Activated CD8-positive, alpha-beta memory T cell treated with anti-CD3 and anti-CD28 coated beads, Interleukin-2, amount 50 U/mL, for 48 hours (primary cell): ENCODE measurements around the gene GALNT15.

Source experiments
- DNase-seq: peaks from one replicate; pipeline ENCODE4 v3.0.0-alpha.2; 2020

The GALNT15 gene

DNA sequence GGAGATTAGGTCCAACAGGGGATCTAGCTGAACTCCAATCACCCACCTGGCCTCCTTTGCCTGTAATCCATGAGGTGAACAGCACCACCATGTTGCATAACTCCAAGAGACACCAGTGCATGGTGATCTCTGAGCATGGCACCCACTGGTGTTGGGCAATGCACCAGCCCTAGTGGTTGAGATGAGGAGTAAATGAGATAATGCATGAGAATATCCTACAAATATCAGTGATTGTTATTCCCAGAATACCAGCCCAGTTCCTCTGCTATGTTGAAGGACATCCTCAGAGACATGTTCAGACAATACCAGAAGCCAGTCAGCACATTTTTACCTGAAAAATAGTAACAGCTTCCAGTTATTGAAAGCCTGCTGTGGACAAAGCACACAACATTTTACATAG lies 14.7 kb downstream of the GALNT15 start:
- no peak for DNase-seq

DNA sequence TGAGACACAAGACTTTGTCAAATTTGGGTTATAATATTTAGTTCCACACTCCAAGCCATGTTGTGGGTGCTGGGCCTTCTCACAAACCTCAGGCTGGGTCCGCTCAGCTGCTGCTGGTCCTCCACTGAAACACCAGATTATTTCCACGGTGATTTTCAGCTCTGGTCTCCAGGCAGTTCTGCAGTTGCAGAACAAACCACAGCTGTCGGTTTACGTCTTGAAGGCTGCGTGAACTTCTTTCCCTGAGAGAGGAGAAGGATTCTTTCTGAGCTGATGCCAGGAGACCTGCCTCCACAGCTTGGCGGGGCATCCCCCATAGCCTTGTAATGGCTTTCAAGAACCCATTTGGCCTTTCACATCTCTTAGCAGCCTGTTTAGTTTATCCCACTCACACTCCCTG lies 16.2 kb downstream of the GALNT15 start:
- DNase-seq, result no peak

DNA sequence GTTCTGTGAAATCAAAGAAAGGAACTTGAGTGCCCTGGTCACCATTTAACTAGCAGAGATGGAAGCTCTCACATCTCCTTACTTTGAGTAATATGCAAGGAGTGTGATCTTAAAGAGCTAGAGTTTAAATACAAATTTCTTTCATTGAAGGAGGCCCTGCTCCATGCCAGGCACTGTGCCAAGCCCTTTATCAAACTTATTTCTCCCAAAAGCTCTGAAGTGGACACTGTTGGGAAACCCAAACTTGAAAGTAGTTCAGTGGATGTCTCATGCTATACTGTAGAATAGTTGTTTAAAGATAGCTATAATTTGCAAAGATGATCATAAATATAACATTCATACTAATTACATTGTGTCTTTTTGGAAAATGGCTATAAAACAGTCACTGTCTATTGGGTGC lies 17.1 kb downstream of the GALNT15 start:
- DNase-seq, result no peak

DNA sequence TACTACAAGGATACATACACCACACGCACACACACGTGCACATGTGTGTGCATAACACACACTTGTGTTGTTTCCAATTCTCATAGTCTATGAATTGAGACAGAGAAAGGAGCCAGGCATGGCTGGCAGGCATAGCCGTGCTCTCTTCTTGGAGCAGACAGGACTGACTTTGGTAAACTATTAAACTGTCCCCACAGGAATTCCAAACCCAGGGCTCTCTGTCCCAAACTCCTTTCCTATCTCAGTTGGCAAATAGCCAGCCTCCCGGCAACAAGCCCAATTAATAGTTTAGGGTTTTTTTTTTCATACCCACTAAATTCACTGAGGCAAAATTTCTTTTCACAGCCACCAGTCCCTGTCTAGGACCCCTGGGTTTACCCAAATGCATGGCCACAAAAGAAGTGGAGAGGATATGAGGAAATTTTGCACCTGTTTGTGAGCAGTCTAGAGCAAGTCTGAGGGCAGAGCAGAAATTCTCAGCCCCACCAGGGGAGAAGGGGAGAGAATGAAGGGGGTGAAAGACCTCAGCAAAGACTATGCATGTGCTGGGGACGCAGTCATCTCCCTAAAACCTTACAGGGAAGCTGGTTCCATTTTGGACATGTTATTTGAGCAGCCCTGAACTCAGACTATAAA lies 17.8 kb downstream of the GALNT15 start:
- no peak for DNase-seq

DNA sequence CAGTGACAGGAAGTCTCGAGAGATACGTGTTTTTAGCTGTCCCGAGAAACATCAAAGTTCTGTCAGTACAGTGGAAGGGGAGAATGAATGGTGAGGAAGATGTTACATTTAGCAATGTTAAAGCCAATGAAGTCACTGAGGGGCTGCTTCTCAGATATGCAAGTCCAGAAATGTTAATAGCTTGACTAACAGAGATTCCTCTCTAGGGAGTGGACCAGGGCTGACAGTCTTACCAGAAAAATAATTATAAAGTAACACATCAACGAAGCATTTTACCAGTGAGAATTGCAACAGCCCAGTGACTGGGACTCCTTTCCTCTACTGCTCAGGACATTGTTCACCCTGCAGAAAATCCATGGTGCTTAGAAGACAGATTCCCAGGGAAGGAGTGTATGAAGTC lies 23.9 kb downstream of the GALNT15 start:
- no peak for DNase-seq

DNA sequence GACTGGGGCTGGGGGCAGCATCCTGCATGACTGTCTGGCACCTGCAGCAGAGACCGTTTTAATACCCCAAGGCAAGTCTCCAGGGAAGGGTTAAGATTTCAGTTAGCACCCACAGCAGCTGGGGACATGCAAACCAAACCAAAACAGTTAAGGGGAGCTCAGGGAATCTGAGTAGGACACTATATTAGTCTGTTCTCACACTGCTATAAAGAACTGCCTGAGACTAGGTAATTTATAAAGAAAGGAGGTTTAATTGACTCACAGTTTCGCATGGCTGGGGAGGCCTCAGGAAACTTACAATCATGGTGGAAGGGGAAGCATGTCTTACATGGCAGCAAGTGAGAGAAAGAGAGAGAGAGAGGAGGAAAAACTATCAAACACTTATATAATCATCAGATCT lies 25.3 kb downstream of the GALNT15 start:
- no peak for DNase-seq

DNA sequence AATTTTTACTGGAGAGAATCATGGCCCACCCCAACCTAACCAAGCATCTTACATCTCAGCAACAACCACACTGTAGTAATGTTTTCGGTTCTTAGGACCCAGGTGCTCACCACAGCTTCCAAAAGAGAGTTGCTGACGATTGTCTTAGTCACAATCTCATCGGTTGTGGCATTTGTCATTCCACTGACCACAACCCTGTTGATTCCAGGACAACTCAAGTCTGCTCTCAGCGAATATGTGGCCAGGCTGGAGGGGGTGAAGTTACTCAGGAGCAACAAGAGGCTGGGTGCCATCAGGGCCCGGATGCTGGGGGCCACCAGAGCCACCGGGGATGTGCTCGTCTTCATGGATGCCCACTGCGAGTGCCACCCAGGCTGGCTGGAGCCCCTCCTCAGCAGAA lies 25.9 kb downstream of the GALNT15 start:
- no peak for DNase-seq

DNA sequence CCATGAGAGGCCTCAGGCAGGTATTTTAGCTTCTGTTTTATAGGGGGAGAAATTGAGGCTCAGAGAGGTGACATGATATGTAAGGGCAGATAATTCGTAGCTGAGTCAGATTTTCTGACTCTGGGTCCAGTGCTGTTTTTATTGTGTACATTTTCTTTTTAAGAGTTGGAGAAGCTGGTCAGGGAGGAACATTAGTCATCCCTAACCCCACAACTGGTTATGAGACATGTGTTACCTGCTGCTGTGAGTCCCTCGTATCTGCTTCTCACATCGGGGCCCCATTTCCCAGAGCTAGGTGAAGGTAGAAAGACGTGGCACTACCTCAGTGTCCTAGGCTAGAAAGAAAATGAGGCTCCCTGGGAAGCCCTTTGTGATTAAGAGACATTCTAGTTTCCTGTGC lies 28.6 kb downstream of the GALNT15 start:
- no peak for DNase-seq

DNA sequence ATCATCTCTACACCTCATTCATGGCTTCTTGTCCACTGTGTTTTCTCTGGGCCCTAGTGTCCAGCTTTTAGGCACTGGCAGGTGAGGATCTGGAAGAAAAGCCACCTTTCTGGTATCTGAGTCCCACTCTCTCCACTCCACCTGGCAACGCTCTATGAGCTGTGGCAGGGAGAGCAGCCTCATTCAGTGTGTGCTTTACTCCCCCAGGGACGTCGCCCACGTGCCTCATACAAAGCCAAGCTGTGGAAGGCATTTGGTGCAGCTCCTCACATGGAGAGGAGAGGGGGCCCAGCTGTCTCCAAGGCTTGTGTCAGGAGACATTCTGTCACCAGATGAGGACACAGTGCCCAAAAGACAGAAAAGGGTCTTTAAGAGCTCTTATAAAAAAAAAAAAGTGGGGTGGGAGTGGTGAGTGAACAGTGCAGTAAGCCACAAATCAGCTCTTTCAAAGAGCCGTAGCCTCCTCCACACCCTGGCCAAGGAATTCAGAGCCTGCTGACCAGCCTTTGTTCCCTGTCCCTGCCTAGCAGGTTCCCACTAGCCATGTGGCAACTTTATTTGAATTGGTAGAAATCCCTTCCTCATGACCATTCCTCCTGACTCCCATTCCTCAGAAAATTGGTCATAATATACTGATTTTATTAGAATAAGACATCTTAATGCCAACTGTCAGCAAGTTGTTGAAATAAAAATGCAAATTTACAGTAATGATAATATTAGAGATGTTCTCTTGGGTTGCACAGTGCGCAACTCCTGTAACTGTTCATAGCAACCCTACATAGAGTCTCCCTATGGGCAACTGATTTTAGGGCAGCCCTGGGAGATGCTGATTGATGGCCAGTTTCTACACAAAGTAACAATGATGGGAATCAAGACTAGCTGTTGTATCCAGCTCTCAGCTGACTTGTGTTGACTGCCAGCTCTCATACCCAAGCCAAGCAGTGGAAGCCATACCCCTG lies 29.5 kb downstream of the GALNT15 start:
- DNase-seq, result no peak

DNA sequence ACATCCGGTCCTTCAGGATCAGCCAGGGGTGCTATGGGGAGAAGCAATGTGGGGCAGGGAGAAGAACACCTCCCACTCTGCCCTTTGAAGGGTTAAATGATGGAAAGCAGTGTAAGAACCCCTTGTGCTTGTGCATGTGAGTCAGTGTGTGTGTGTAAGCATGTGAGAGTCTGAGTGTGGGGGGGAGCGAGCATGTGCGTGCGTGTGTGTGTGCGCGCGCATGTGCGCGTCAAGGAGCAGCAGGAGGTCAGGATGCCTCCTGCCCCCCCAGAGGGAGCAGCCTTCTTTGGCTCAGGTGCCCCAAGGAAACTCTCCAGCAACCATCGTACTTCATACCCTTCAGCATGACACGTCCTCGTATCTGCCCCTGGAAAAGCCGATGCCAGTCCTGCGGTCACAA lies 30.3 kb downstream of the GALNT15 start:
- no peak for DNase-seq

DNA sequence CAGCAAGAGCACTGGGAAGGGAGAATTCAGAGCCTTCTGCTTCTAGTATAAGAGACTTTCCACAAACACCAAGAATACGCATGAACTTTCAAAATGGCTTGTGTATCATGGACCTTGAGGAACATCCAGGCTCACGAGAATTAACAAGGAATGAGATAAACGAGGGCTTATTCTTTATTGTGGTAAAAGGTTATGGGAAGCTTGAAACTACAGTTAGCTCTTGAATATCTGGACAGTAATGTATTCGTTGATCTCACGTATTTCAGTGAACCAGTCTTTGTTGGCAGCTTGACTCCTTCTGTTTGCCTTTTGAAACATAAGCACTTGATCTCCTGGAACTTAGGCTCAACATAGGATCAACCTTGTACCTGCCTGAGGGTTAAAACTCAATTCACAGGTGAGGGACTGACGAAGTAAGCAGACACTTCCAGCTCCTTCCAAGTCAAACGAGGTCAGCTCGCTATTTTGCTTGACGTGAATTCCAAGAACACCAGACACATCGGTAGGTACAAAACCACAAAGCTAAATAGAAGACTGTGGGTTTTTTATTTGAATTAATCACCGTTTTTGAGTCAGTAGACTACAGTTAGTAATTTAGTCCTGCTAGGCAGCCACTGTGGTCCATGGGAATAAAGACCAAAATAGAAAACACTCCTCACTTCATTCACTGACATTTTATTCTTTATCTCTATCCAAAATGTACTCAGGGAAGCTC lies 30.8 kb downstream of the GALNT15 start:
- DNase-seq, result no peak

DNA sequence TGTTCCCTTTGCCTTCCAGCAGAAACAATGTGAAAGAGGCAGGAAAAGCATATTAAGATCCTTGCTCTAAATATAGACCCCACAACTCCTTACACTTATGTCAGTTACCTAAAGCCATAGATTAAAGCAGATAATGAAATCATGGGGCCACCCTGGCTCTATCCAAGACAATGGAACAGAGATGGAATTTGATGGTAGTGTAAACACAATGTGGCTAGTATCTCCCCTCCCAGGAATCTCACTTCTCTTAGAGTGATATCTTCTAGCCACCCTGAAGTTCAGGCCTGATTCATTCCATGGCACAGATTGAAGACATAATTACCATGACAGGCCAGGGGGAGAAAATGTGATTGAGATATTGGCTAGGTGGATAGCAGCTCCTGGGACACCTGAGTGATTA lies 32.6 kb downstream of the GALNT15 start:
- DNase-seq, result no peak

DNA sequence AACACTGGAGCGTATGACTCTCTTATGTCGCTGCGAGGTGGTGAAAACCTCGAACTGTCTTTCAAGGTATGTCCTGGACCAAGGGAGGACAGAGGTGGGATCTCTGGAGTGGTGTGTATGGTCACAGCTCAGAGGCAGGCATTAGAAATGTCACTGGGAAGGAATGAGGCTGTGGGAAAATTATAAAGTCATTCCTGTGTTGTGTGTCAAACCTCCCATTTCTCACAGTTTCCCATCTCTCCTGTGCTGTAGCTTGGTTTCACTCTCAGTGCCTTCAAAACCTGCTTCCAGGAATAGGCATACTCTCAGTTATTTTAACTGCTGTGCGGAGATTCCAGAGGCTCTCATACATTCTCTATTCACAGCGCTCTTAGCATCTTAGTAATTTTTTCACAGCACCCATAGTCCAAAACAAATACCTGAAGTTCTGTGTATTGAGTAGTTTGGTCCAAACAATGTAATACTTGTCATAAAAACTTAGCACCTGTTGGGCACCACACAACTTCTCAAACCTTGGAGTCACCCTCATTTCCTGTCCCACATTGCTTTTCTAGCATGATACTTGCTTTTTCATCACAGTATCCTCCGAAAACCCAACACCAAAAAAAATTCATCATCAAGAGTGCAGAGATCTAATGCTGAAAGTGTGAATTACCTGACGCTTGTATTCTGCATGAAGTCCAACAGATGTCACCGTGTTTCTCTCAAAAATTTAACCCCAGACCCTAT lies 36.9 kb downstream of the GALNT15 start:
- DNase-seq, result no peak

DNA sequence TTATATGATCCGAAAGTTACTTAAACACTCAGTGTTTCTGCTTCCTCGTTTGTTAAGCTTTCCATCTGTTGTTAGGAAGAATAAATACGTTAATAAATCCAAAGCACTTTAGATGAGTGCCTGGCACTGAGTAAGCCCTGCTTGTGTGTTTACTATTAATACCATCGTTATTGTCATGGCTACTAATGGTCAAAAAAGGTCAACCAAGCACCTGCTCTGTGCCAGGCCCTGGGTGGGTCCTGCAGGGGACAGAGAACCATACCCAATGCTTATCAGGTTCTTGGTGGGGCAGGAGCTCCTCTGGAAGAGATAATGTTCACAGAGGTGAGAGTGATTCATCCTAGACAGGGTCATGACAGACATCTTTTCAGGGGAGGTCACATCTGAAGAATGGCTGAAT lies 39.9 kb downstream of the GALNT15 start:
- DNase-seq, result no peak

DNA sequence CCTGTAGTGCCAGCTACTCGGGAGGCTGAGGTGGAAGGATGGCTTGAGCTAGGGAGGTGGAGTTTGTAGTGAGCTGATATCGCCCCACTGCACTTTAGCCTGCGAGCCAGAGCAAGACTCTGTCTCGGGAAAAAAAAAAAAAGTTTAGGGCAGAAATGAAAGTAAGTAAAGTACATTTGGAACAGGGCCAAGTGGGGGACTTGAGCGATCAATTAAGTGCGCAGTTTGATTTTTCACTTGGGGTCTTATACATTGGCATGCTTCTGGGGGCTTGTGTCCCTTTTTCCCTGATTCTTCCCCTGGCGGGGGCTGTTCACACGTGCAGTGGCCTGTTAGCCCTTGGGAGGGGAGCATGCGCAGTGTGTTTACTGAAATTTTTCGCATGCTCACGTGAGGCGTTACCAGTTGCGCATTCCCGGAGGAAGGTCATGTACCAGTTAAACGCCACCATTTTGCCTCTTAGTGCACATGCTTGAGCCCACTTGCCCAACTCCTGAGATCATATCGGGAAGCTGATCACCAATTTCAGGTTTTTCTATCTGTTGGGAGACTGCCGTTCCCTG lies 42.0 kb downstream of the GALNT15 start:
- DNase-seq, result no peak

DNA sequence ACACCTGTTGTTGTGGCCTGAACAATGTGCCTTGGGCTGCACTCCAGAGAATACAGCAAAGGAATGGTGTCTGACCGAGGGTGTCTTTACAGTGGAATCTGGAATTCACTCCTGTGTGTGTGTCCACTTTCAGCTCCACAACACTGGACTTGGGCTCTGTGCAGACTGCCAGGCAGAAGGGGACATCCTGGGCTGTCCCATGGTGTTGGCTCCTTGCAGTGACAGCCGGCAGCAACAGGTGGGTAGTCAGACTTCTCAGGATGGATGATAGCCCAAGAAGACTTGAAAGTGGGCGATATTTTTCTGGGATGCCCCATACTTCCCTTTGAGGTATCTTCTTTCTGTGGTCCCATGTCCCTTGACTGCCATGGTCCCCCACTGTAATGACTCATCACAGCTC lies 45.3 kb downstream of the GALNT15 start:
- no peak for DNase-seq

DNA sequence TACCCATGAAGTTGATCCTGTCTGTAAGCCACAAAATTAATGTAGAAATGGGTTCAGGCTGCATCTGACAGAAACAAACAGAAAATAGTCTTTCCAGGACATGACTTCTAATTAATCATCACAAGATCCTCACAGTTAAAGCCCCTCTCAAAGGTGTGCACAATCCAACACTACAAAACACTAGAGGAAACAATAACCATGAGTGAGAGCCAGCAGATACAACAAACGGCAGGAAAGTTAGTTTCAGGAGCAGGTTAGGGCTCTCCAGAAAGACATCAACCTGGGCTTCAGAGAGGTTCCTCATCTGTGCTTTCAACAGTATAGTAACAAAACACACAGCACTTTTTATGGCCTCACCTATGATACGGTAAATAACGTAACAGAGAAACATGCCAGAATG lies 47.5 kb downstream of the GALNT15 start:
- DNase-seq, result no peak

DNA sequence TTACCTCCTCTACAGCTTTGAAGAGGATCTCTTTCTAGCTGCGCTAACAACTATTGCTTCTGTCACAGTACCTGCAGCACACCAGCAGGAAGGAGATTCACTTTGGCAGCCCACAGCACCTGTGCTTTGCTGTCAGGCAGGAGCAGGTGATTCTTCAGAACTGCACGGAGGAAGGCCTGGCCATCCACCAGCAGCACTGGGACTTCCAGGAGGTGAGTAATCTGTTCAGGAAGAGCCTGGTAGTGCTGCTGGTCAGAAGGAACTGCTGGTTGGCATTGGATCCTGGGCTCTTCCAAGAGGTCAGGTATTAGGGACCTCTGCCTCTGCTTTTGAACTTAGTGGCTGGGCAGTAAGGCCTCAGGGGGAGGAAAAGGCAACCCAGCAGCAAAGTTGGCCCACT lies 48.1 kb downstream of the GALNT15 start:
- DNase-seq, result no peak

DNA sequence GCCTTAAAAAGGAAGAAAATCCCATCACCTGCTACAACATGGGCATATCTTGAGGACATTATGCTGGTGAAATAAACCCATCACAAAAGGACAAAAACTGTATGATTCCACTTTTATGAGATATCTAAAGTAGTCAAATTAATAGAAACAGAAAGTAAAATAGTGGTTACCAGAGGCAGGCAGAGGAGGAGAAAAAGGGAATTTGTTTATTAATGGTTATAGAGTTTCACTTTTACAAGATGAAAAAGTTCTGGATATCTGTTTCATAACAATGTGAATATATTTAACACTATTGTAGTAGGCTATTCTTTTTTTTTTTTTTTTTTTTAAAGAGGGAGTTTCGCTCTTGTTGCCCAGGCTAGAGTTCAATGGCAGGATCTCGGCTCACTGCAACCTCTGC lies 49.8 kb downstream of the GALNT15 start:
- DNase-seq, result no peak

DNA sequence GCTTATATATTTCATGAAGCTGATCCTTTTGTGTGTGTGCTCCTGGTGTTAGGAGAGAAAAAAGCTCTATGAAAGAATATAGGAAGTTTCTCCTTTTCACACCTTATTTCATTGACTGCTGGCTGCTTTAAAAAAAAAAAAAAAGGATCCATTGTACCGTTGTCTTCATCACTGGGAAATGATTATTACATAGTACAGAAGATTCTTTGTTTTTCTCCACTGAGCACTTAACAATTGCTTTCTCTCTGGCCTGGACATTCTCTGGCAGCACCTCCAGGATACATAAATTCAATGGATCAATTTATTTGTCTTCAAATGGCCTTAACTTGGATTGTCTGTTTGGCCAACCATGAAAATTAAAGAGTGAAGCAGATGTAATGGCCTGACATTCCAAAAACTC lies 53.1 kb downstream of the GALNT15 start:
- DNase-seq, result no peak

DNA sequence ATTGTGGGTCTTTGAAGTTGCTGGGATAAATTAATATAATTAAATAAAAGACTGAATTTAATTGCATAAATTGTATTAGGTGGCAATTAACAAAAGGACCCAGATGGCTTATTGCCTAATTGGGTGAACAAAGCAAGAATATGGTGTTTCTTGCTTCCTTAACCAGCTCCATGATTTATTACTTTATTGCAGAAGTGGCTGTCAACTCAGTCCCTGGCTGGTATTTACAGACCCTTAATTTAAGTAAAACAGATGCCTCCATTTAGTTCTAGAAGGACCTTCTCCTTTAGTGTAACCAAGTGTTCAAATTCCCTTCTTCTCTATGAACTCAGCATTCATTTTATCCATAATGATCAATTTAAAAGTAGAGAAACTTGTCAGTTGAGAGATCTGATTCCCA lies 55.2 kb downstream of the GALNT15 start:
- DNase-seq, result no peak

DNA sequence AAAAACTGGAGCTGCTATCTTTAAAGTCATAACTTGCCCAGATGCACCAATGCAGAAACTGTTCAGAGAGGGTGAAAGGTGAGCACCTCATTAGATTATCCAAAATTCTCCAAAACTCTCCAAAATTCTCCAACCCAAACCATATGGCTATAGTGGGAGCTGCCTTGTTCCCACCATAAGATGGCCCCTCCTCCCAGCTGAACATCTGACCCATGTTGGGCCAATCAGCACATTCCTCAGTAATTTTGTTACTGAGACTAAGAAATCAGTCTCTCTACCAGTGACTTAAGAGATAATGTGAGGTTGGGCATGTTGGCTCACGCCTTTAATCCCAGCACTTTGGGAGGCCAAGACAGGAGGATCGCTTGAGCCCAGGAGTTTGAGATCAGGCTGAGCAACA lies 57.5 kb downstream of the GALNT15 start:
- no peak for DNase-seq

DNA sequence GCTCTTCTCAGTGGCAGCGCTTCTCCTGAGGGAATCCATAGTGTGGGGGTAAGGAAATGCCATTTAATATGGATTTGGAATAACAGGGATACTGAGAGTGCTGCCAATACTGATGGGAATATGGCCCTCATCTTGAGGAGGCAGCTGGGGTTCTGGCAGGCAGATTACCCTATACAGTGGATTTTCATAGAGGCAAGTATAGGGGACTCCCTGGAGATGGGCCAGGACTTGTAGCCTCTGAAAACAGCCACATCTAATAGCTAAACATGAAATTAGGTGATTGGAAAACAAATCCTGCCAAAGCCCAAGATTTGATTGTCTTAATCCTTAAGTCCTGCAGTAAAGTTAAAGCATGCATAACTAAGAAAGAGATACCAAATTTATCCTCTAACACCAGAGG lies 59.3 kb downstream of the GALNT15 start:
- DNase-seq, result no peak
